ENCODE results near the gene CTSC.

Gene CTSC

GRCh38 chr11:88363648-88364065, 26.1 kb upstream of the CTSC start:
- no peak overlapping the region for H3K27ac ChIP-seq (ENCODE audit: low read depth, low read length)

GRCh38 chr11:88363004-88363403, 25.5 kb upstream of the CTSC start:
- peaks cover 7% of the 10 kb centered on the region; the same call in 1 of the 2 replicates for H3K4me1 ChIP-seq (ENCODE audit: control insufficient read depth, insufficient read depth, low read length)
- H3K27ac ChIP-seq (ENCODE audit: low read depth, low read length): no peak overlapping the region
- H3K4me3 ChIP-seq (ENCODE audit: low read depth, low read length): no peak overlapping the region
- H3K36me3 ChIP-seq (ENCODE audit: control insufficient read depth, insufficient read depth, low read length): no peaks in the 10 kb centered on the region
- no peak overlapping the region for H3K9ac ChIP-seq (ENCODE audit: low read length)
- H3K9me3 ChIP-seq (ENCODE audit: control insufficient read depth, insufficient read depth, low read depth, low read length): no peaks in the 10 kb centered on the region
- no peaks in the 10 kb centered on the region for H3K27me3 ChIP-seq (ENCODE audit: control insufficient read depth, insufficient read depth, low read length)

More at GRCh38 chr11:88363648-88364065, 26.1 kb upstream of the CTSC start:
- Histone ChIP-seq H3K27me3 (ENCODE audit: control insufficient read depth, insufficient read depth, low read length) (no peaks in the 10 kb centered on the region), H3K36me3 (ENCODE audit: control insufficient read depth, insufficient read depth, low read length) (no peaks in the 10 kb centered on the region), H3K4me3 (ENCODE audit: low read depth, low read length) (no peak overlapping the region), H3K9ac (ENCODE audit: low read length) (no peak overlapping the region), H3K9me3 (ENCODE audit: control insufficient read depth, insufficient read depth, low read depth, low read length) (no peaks in the 10 kb centered on the region), H3K4me1 (ENCODE audit: control insufficient read depth, insufficient read depth, low read length) (peaks cover 4% of the 10 kb centered on the region; the same call in 1 of the 2 replicates)

GRCh38 chr11:88360141-88360540, 22.6 kb upstream of the CTSC start:
- H3K27ac ChIP-seq (ENCODE audit: low read depth, low read length): no peak overlapping the region
- no peaks in the 10 kb centered on the region for H3K36me3 ChIP-seq (ENCODE audit: control insufficient read depth, insufficient read depth, low read length)
- peaks cover 17% of the 10 kb centered on the region for H3K4me1 ChIP-seq (ENCODE audit: control insufficient read depth, insufficient read depth, low read length)
- no peak overlapping the region for H3K9ac ChIP-seq (ENCODE audit: low read length)
- no peaks in the 10 kb centered on the region for H3K27me3 ChIP-seq (ENCODE audit: control insufficient read depth, insufficient read depth, low read length)
- H3K4me3 ChIP-seq (ENCODE audit: low read depth, low read length): no peak overlapping the region
- H3K9me3 ChIP-seq (ENCODE audit: control insufficient read depth, insufficient read depth, low read depth, low read length): no peaks in the 10 kb centered on the region

- no peaks in the 10 kb centered on the region for H3K9me3 ChIP-seq (ENCODE audit: control insufficient read depth, insufficient read depth, low read depth, low read length)
- H3K4me1 ChIP-seq (ENCODE audit: control insufficient read depth, insufficient read depth, low read length): peaks cover 17% of the 10 kb centered on the region
- no peak overlapping the region for H3K27ac ChIP-seq (ENCODE audit: low read depth, low read length)
- H3K9ac ChIP-seq (ENCODE audit: low read length): no peak overlapping the region
- no peaks in the 10 kb centered on the region for H3K27me3 ChIP-seq (ENCODE audit: control insufficient read depth, insufficient read depth, low read length)
- H3K36me3 ChIP-seq (ENCODE audit: control insufficient read depth, insufficient read depth, low read length): no peaks in the 10 kb centered on the region
- no peak overlapping the region for H3K4me3 ChIP-seq (ENCODE audit: low read depth, low read length)
Observed at GRCh38 chr11:88359541-88359940, 22.0 kb upstream of the CTSC start.

GRCh38 chr11:88359114-88359513, 21.6 kb upstream of the CTSC start:
- H3K36me3 ChIP-seq (ENCODE audit: control insufficient read depth, insufficient read depth, low read length): no peaks in the 10 kb centered on the region
- H3K4me3 ChIP-seq (ENCODE audit: low read depth, low read length): no peak overlapping the region
- H3K27ac ChIP-seq (ENCODE audit: low read depth, low read length): no peak overlapping the region
- H3K9me3 ChIP-seq (ENCODE audit: control insufficient read depth, insufficient read depth, low read depth, low read length): no peaks in the 10 kb centered on the region
- H3K4me1 ChIP-seq (ENCODE audit: control insufficient read depth, insufficient read depth, low read length): peaks cover 17% of the 10 kb centered on the region
- no peak overlapping the region for H3K9ac ChIP-seq (ENCODE audit: low read length)
- no peaks in the 10 kb centered on the region for H3K27me3 ChIP-seq (ENCODE audit: control insufficient read depth, insufficient read depth, low read length)

- no peak overlapping the region for H3K27ac ChIP-seq (ENCODE audit: low read depth, low read length)
- H3K9ac ChIP-seq (ENCODE audit: low read length): no peak overlapping the region
- no peaks in the 10 kb centered on the region for H3K36me3 ChIP-seq (ENCODE audit: control insufficient read depth, insufficient read depth, low read length)
- no peak overlapping the region for H3K4me3 ChIP-seq (ENCODE audit: low read depth, low read length)
- no peaks in the 10 kb centered on the region for H3K9me3 ChIP-seq (ENCODE audit: control insufficient read depth, insufficient read depth, low read depth, low read length)
- peaks cover 17% of the 10 kb centered on the region for H3K4me1 ChIP-seq (ENCODE audit: control insufficient read depth, insufficient read depth, low read length)
- no peaks in the 10 kb centered on the region for H3K27me3 ChIP-seq (ENCODE audit: control insufficient read depth, insufficient read depth, low read length)
Observed at GRCh38 chr11:88358040-88358431, 20.5 kb upstream of the CTSC start.

- peaks cover 17% of the 10 kb centered on the region for H3K4me1 ChIP-seq (ENCODE audit: control insufficient read depth, insufficient read depth, low read length)
- H3K27ac ChIP-seq (ENCODE audit: low read depth, low read length): no peak overlapping the region
- no peaks in the 10 kb centered on the region for H3K36me3 ChIP-seq (ENCODE audit: control insufficient read depth, insufficient read depth, low read length)
- H3K9ac ChIP-seq (ENCODE audit: low read length): no peak overlapping the region
- H3K4me3 ChIP-seq (ENCODE audit: low read depth, low read length): no peak overlapping the region
- H3K9me3 ChIP-seq (ENCODE audit: control insufficient read depth, insufficient read depth, low read depth, low read length): no peaks in the 10 kb centered on the region
- no peaks in the 10 kb centered on the region for H3K27me3 ChIP-seq (ENCODE audit: control insufficient read depth, insufficient read depth, low read length)
Observed at GRCh38 chr11:88357323-88358039, 19.9 kb upstream of the CTSC start.

GRCh38 chr11:88355887-88356286, 18.4 kb upstream of the CTSC start:
- H3K4me1 ChIP-seq (ENCODE audit: control insufficient read depth, insufficient read depth, low read length): peaks cover 17% of the 10 kb centered on the region
- H3K27ac ChIP-seq (ENCODE audit: low read depth, low read length): no peak overlapping the region
- no peaks in the 10 kb centered on the region for H3K27me3 ChIP-seq (ENCODE audit: control insufficient read depth, insufficient read depth, low read length)
- no peaks in the 10 kb centered on the region for H3K36me3 ChIP-seq (ENCODE audit: control insufficient read depth, insufficient read depth, low read length)
- no peak overlapping the region for H3K4me3 ChIP-seq (ENCODE audit: low read depth, low read length)
- H3K9me3 ChIP-seq (ENCODE audit: control insufficient read depth, insufficient read depth, low read depth, low read length): no peaks in the 10 kb centered on the region
- H3K9ac ChIP-seq (ENCODE audit: low read length): no peak overlapping the region

- H3K36me3 ChIP-seq (ENCODE audit: control insufficient read depth, insufficient read depth, low read length): no peaks in the 10 kb centered on the region
- no peak overlapping the region for H3K9ac ChIP-seq (ENCODE audit: low read length)
- H3K4me1 ChIP-seq (ENCODE audit: control insufficient read depth, insufficient read depth, low read length): peaks cover 17% of the 10 kb centered on the region
- no peaks in the 10 kb centered on the region for H3K27me3 ChIP-seq (ENCODE audit: control insufficient read depth, insufficient read depth, low read length)
- H3K4me3 ChIP-seq (ENCODE audit: low read depth, low read length): no peak overlapping the region
- H3K27ac ChIP-seq (ENCODE audit: low read depth, low read length): no peak overlapping the region
- no peaks in the 10 kb centered on the region for H3K9me3 ChIP-seq (ENCODE audit: control insufficient read depth, insufficient read depth, low read depth, low read length)
Observed at GRCh38 chr11:88354912-88355311, 17.4 kb upstream of the CTSC start.

- Histone ChIP-seq H3K36me3 (ENCODE audit: control insufficient read depth, insufficient read depth, low read length) (no peaks in the 10 kb centered on the region), H3K4me1 (ENCODE audit: control insufficient read depth, insufficient read depth, low read length) (peaks cover 13% of the 10 kb centered on the region), H3K9ac (ENCODE audit: low read length) (no peak overlapping the region), H3K27me3 (ENCODE audit: control insufficient read depth, insufficient read depth, low read length) (no peaks in the 10 kb centered on the region), H3K27ac (ENCODE audit: low read depth, low read length) (no peak overlapping the region), H3K9me3 (ENCODE audit: control insufficient read depth, insufficient read depth, low read depth, low read length) (no peaks in the 10 kb centered on the region), H3K4me3 (ENCODE audit: low read depth, low read length) (no peak overlapping the region)
Observed at GRCh38 chr11:88353835-88354496, 16.4 kb upstream of the CTSC start.

GRCh38 chr11:88353386-88353785, 15.8 kb upstream of the CTSC start:
- Histone ChIP-seq H3K27me3 (ENCODE audit: control insufficient read depth, insufficient read depth, low read length) (no peaks in the 10 kb centered on the region), H3K4me1 (ENCODE audit: control insufficient read depth, insufficient read depth, low read length) (peaks cover 13% of the 10 kb centered on the region), H3K9ac (ENCODE audit: low read length) (no peak overlapping the region), H3K9me3 (ENCODE audit: control insufficient read depth, insufficient read depth, low read depth, low read length) (no peaks in the 10 kb centered on the region), H3K36me3 (ENCODE audit: control insufficient read depth, insufficient read depth, low read length) (no peaks in the 10 kb centered on the region), H3K4me3 (ENCODE audit: low read depth, low read length) (no peak overlapping the region), H3K27ac (ENCODE audit: low read depth, low read length) (no peak overlapping the region)

Measured in HUES6 (cell line).